NCI-H1694 (cell line): ENCODE data around the gene TMSB10.
A peak's percentile ranks its signal among the peaks of the same experiment; 100 is the strongest.

Source experiments
- DNase-seq: peaks from one replicate; lab custom pipeline; 2025; lab: John Stamatoyannopoulos, UW

The TMSB10 gene

GRCh38 chr2:84880645-84881521 is 24.6 kb upstream of the TMSB10 start, which contains the start of gene TRABD2A:
TRABD2A (minus strand) TSS chr2:84881084; CDS start chr2:84881039, 45 bp downstream.
- no peak for DNase-seq

GRCh38 chr2:84881581-84882413 is 23.7 kb upstream of the TMSB10 start:
- DNase-seq = peak; percentile 77

GRCh38 chr2:84882414-84882738 is 23.1 kb upstream of the TMSB10 start:
- no peak for DNase-seq

GRCh38 chr2:84882775-84883550 is 22.5 kb upstream of the TMSB10 start:
- DNase-seq = no peak

- no peak for DNase-seq
Observed at GRCh38 chr2:84884449-84884848, 21.0 kb upstream of the TMSB10 start.

GRCh38 chr2:84885111-84885510 is 20.3 kb upstream of the TMSB10 start:
- DNase-seq = no peak

- DNase-seq = no peak
Observed at GRCh38 chr2:84886791-84887190, 18.7 kb upstream of the TMSB10 start.

GRCh38 chr2:84888401-84889276 is 16.8 kb upstream of the TMSB10 start:
- DNase-seq = no peak

GRCh38 chr2:84889332-84889731 is 16.1 kb upstream of the TMSB10 start:
- no peak for DNase-seq

GRCh38 chr2:84891355-84892010 is 14.0 kb upstream of the TMSB10 start:
- no peak for DNase-seq

GRCh38 chr2:84894131-84894586 is 11.3 kb upstream of the TMSB10 start:
- DNase-seq = no peak

- DNase-seq = no peak
Observed at GRCh38 chr2:84894758-84895520, 10.5 kb upstream of the TMSB10 start.

- no peak for DNase-seq
Observed at GRCh38 chr2:84896567-84896966, 8.9 kb upstream of the TMSB10 start.

- no peak for DNase-seq
Observed at GRCh38 chr2:84897773-84898172, 7.7 kb upstream of the TMSB10 start.

- DNase-seq = no peak
Observed at GRCh38 chr2:84899304-84900204, 5.9 kb upstream of the TMSB10 start.

GRCh38 chr2:84900971-84901370 is 4.5 kb upstream of the TMSB10 start:
- DNase-seq = no peak

GRCh38 chr2:84901593-84902120 is 3.8 kb upstream of the TMSB10 start:
- DNase-seq = no peak

- DNase-seq = no peak
Observed at GRCh38 chr2:84902526-84902925, 2.9 kb upstream of the TMSB10 start.

GRCh38 chr2:84904151-84904550 is 1.3 kb upstream of the TMSB10 start:
- no peak for DNase-seq
